ENCODE measurements around the gene BCL2L12.
"Not testable (repeated sequence)": the region's sequence is repeated elsewhere in the genome, so short reads cannot be mapped to it uniquely, and the experiment has no call there.

Gene BCL2L12

DNA sequence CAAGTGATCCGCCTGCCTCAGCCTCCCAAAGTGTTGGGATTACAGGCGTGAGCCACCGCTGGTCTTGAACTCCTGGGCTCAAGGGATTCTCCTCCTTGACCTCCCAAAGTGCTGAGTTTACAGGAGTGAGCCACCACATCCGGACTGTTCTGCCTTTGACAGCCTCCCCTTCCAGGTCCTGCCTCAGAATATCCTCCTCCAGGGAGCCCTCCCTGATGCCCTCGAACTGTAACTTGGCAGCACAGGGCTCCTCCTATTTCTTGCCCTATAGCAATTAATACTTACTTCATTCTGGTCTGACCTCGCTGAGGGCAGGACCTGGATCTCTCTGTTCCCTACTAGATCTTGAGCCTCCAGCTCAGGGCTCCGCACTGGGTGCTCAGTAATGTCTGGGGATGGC, 31.1 kb downstream of the BCL2L12 start:
- no peak for DNase-seq (ENCODE audit: low read depth in 1 of 2, low spot score in 1 of 2)
- no peak for TF ChIP-seq JUND (IDR thresholded peaks at IDR 0.05; ENCODE audit: low read depth)
- in situ Hi-C loops (cut with HindIII; ENCODE audit: low pct_unique_long_range_greater_than_20kb, low sequenced_read_pairs) = no loop called here

DNA sequence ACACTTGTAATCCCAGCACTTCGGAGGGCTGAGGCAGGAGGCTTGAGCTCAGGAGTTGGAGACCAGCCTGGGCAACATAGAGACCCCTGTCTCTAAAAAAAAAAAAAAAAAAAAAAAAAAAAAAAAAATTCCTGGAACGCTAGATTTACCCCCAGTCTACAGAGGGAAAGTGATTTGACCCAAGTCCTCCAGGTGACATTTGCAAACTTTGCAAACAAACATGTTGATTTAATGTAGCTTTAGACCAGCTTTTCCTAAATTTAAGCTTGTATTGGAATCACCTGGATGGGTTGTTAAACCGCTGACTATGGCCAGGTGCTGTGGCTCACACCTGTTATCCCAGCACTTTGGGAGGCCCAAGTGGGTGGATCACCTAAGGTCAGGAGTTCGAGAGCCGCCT, 33.6 kb downstream of the BCL2L12 start:
- DNase-seq (ENCODE audit: low read depth in 1 of 2, low spot score in 1 of 2) = no peak
- in situ Hi-C loops (cut with HindIII; ENCODE audit: low pct_unique_long_range_greater_than_20kb, low sequenced_read_pairs) = no loop called here
- no peak for TF ChIP-seq JUND (IDR thresholded peaks at IDR 0.05; ENCODE audit: low read depth)

DNA sequence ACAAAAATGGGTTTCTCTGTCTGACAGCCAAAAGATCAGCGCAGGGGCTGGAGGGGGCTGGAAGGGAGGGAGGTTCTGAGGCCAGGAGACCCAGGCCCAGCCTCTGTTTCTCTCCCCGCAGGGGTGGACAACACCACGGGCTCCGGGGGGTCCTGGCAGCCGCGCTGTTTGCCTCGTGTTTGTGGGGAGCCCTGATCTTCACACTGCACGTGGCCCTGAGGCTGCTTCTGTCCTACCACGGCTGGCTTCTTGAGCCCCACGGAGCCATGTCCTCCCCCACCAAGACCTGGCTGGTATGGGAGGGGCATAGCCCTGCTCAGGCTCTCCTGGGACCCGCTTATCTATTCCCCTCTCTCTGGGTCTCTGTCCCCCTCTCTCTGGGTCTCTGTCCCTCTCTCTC, 34.8 kb downstream of the BCL2L12 start:
- no peak for DNase-seq (ENCODE audit: low read depth in 1 of 2, low spot score in 1 of 2)
- no peak for TF ChIP-seq JUND (IDR thresholded peaks at IDR 0.05; ENCODE audit: low read depth)
- in situ Hi-C loops (cut with HindIII; ENCODE audit: low pct_unique_long_range_greater_than_20kb, low sequenced_read_pairs) = no loop called here

DNA sequence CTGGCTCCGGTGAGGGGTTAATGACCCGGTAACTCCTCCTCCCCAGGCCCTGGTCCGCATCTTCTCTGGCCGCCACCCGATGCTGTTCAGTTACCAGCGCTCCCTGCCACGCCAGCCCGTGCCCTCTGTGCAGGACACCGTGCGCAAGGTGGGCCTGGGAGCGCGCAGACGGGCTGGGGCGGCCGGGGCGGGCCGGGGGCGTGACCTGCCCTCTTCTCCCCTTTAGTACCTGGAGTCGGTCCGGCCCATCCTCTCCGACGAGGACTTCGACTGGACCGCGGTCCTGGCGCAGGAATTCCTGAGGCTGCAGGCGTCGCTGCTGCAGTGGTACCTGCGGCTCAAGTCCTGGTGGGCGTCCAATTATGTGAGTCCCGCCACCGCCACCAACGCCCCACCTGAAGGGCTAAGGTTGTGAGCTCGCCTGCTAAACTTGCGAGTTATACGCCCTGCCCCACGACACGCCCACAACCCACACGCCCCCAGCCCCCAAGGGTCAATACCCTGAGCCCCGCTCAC, 35.6 kb downstream of the BCL2L12 start:
- no peak for TF ChIP-seq JUND (IDR thresholded peaks at IDR 0.05; ENCODE audit: low read depth)
- in situ Hi-C loops (cut with HindIII; ENCODE audit: low pct_unique_long_range_greater_than_20kb, low sequenced_read_pairs) = no loop called here
- DNase-seq (ENCODE audit: low read depth in 1 of 2, low spot score in 1 of 2) = no peak

GRCh38 chr19:49704888-49705642, 39.3 kb downstream of the BCL2L12 start:
- TF ChIP-seq JUND (IDR thresholded peaks at IDR 0.05; ENCODE audit: low read depth) = no peak
- in situ Hi-C loops (cut with HindIII; ENCODE audit: low pct_unique_long_range_greater_than_20kb, low sequenced_read_pairs) = no loop called here
- no peak for DNase-seq (ENCODE audit: low read depth in 1 of 2, low spot score in 1 of 2)

DNA sequence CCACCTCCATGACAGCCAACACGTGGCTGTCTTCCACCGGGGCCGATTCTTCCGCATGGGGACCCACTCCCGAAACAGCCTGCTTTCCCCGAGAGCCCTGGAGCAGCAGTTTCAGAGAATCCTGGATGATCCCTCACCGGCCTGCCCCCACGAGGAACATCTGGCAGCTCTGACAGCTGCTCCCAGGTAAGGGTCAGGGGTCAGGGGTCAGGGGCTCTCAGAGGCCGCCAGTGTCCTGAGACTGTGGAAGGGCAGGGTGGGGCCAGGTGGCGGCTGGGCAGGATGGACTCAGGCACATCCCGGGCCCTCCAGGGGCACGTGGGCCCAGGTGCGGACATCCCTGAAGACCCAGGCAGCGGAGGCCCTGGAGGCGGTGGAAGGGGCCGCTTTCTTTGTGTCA, 40.2 kb downstream of the BCL2L12 start:
- DNase-seq (ENCODE audit: low read depth in 1 of 2, low spot score in 1 of 2) = no peak
- in situ Hi-C loops (cut with HindIII; ENCODE audit: low pct_unique_long_range_greater_than_20kb, low sequenced_read_pairs) = no loop called here
- TF ChIP-seq JUND (IDR thresholded peaks at IDR 0.05; ENCODE audit: low read depth) = no peak

- DNase-seq (ENCODE audit: low read depth in 1 of 2, low spot score in 1 of 2) = no peak
- in situ Hi-C loops (cut with HindIII; ENCODE audit: low pct_unique_long_range_greater_than_20kb, low sequenced_read_pairs) = no loop called here
- no peak for TF ChIP-seq JUND (IDR thresholded peaks at IDR 0.05; ENCODE audit: low read depth)
Observed at GRCh38 chr19:49710372-49710951, 44.7 kb downstream of the BCL2L12 start.

GRCh38 chr19:49712397-49712859, 46.7 kb downstream of the BCL2L12 start:
- peak in 1 of 2 experiments; percentile 79 for DNase-seq (ENCODE audit: low read depth in 1 of 2, low spot score in 1 of 2)
- in situ Hi-C loops (cut with HindIII; ENCODE audit: low pct_unique_long_range_greater_than_20kb, low sequenced_read_pairs) = no loop called here

DNA sequence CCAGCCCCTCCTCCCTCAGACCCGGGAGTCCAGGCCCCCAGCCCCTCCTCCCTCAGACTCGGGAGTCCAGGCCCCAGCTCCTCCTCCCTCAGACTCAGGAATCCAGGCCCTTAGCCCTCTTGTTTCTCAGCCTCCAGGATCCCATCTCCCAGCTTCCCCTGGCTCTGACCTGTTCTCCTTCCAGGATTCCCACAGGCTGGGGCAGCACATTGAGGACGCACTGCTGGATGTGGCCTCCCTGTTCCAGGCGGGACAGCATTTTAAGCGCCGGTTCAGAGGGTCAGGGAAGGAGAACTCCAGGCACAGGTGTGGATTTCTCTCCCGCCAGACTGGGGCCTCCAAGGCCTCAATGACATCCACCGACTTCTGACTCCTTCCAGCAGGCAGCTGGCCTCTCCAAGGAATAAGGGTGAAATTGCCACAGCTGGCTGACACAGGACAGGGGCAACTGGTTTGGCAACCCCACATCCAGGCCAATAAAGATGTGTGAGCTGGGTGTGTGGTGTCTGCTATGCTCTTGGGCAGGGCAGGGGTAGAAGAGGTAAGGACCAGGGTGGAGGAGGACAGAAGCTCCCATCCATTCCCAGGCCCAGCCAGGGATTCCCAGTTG, 47.6 kb downstream of the BCL2L12 start:
- peak in 1 of 2 experiments; percentile 68 for DNase-seq (ENCODE audit: low read depth in 1 of 2, low spot score in 1 of 2)
- in situ Hi-C loops (cut with HindIII; ENCODE audit: low pct_unique_long_range_greater_than_20kb, low sequenced_read_pairs) = no loop called here
- TF ChIP-seq JUND (IDR thresholded peaks at IDR 0.05; ENCODE audit: low read depth) = no peak

More at GRCh38 chr19:49712397-49712859, 46.7 kb downstream of the BCL2L12 start:
- TF ChIP-seq JUND (IDR thresholded peaks at IDR 0.05; ENCODE audit: low read depth) = no peak

DNA sequence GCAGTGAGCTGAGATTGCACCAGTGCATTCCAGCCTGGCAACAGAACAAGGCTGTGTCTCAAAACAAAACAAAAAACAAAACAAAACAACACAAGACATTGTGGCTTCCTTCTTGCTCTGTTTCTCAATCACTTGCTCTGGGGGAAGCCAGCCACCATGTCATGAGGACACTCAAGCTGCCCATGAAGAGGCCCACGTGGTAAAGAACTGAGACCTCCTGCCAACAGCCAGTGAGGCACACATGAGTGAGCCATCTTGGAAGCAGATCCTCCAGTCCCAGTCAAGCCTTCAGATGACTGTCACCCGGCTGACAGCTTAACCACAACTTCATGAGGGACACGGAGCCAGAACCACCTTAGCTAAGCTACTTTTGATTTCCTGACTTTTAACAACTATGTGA, 50.4 kb downstream of the BCL2L12 start:
- in situ Hi-C loops (cut with HindIII; ENCODE audit: low pct_unique_long_range_greater_than_20kb, low sequenced_read_pairs) = no loop called here
- no peak for DNase-seq (ENCODE audit: low read depth in 1 of 2, low spot score in 1 of 2)
- TF ChIP-seq JUND (IDR thresholded peaks at IDR 0.05; ENCODE audit: low read depth) = no peak

GRCh38 chr19:49718511-49718910, 52.8 kb downstream of the BCL2L12 start:
- no peak for DNase-seq (ENCODE audit: low read depth in 1 of 2, low spot score in 1 of 2)
- no peak for TF ChIP-seq JUND (IDR thresholded peaks at IDR 0.05; ENCODE audit: low read depth)
- in situ Hi-C loops (cut with HindIII; ENCODE audit: low pct_unique_long_range_greater_than_20kb, low sequenced_read_pairs) = no loop called here

DNA sequence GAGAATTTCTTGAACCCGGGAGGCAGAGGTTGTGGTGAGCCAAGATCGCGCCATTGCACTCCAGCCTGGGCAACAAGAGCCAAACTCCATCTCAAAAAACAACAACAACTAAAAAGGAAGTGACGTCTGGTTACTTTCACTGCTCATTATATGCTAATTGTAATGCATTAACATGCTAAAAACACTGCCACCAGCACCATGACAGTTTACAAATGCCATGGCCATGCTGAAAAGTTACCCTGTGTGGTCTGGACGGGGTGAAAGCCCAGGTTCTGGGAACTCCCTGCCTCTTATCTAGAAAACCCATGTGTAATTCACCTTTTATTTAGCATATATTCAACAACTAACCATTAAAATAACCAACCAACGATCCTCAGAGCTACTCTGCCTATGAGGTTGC, 53.3 kb downstream of the BCL2L12 start:
- TF ChIP-seq JUND (IDR thresholded peaks at IDR 0.05; ENCODE audit: low read depth) = no peak
- in situ Hi-C loops (cut with HindIII; ENCODE audit: low pct_unique_long_range_greater_than_20kb, low sequenced_read_pairs) = no loop called here
- no peak for DNase-seq (ENCODE audit: low read depth in 1 of 2, low spot score in 1 of 2)

GRCh38 chr19:49719420-49719819, 53.7 kb downstream of the BCL2L12 start:
- DNase-seq (ENCODE audit: low read depth in 1 of 2, low spot score in 1 of 2); in situ Hi-C loops (cut with HindIII; ENCODE audit: low pct_unique_long_range_greater_than_20kb, low sequenced_read_pairs): not testable (repeated sequence)
